GM10266 (cell line): ENCODE measurements around the gene RIPPLY3.
"Not testable (repeated sequence)": the region's sequence is repeated elsewhere in the genome, so short reads cannot be mapped to it uniquely, and the experiment has no call there.

Experiments
- DNase-seq: peaks from one replicate; pipeline ENCODE4 v3.0.0; 2012; ENCODE audit errors: extremely low spot score
- TF ChIP-seq, protein P1 (sequence below): IDR thresholded peaks from 2 replicates; pipeline ENCODE4 v1.5.1; 2012; ENCODE audit warnings: mild to moderate bottlenecking, low read depth; ENCODE audit not compliant: control insufficient read depth, insufficient read depth; ENCODE audit errors: missing control alignments

The RIPPLY3 gene

DNA sequence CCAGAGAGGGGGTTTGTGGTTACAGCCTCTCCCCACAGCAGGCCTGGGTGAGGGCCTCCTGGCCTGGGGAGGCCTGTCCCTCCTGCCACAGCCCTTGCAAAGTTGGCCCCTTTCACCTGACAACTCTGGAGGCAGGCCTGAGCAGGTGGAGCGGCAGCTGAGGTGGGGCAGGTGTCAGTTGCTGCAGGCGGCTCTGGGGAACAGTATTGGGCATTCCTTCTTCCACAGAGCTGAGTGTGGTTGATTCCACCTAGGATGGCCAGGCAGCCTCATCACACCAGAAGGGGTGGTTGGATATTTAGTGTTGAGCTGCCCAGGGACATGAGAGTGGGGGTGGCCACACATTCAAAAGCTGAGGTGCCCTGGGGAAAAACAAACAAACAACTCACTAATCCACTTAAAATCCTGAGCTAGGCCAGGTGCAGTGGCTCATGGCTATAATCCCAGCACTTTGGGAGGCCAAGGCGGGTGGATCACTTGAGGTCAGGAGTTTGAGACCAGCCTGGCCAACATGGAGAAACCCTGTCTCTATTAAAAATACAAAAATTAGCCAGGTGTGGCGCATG is 35.3 kb downstream of the RIPPLY3 start:
- TF ChIP-seq, protein P1, sequence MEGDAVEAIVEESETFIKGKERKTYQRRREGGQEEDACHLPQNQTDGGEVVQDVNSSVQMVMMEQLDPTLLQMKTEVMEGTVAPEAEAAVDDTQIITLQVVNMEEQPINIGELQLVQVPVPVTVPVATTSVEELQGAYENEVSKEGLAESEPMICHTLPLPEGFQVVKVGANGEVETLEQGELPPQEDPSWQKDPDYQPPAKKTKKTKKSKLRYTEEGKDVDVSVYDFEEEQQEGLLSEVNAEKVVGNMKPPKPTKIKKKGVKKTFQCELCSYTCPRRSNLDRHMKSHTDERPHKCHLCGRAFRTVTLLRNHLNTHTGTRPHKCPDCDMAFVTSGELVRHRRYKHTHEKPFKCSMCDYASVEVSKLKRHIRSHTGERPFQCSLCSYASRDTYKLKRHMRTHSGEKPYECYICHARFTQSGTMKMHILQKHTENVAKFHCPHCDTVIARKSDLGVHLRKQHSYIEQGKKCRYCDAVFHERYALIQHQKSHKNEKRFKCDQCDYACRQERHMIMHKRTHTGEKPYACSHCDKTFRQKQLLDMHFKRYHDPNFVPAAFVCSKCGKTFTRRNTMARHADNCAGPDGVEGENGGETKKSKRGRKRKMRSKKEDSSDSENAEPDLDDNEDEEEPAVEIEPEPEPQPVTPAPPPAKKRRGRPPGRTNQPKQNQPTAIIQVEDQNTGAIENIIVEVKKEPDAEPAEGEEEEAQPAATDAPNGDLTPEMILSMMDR: no peak
- no peak for DNase-seq

DNA sequence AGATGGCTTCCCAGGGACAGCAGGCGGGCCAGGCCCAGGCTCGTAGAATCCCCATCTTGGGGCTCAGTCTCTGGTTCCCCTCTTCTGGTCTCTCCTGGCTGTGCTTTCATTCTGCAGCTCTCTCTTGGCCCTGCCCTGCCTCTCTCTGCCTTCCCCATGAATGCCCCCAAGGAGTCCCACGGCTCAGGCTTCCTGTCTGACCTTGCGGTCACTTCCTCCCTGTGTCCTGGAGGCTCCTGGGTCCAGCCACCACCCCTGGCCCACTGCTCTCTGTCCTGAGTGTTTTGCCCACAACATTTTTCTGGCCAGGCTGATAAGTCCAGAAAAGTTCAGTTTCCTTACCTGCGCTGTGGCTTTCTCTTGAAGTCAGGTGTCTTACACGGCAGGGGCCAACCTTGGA is 37.3 kb downstream of the RIPPLY3 start:
- TF ChIP-seq, protein P1: no peak
- DNase-seq: no peak

DNA sequence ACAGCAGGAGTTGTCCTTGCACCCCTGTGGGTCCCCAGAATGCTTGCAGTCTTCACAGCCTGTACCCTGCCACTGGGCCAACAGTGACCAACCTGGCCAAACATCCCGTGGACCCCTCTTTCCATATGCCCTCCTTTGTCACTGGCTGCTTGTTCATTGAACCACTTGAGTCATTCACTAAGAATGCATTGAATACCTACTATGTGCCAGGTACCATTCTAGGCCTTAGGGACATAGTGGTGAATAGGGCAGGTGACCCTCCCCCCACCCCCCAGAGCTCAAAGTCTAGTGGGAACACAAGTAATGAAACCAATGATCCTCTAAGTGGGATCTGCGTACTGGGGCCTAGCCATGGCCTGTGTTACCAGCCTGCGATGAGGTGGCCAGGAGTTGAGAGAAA is 38.1 kb downstream of the RIPPLY3 start:
- TF ChIP-seq, protein P1: no peak
- DNase-seq: no peak

DNA sequence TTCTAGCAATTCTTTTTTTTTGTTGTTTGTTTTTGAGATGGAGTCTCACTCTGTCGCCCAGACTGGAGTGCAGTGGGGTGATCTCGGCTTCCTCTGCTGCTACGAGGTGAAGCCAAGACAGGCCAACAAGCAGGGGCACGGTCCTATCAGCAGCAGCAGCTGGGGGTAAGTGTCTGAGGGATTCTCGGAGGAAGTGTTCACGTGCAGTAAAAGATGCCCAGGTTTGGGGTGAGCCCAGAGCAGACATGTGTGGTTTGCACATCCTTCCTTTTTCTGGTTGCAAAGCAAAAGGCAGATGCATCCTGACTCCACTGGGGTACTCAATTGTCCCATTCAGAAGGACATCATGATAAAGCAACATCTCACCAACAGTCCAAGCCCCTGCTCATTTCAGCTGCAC is 38.6 kb downstream of the RIPPLY3 start:
- no peak for DNase-seq
- TF ChIP-seq, protein P1: no peak

DNA sequence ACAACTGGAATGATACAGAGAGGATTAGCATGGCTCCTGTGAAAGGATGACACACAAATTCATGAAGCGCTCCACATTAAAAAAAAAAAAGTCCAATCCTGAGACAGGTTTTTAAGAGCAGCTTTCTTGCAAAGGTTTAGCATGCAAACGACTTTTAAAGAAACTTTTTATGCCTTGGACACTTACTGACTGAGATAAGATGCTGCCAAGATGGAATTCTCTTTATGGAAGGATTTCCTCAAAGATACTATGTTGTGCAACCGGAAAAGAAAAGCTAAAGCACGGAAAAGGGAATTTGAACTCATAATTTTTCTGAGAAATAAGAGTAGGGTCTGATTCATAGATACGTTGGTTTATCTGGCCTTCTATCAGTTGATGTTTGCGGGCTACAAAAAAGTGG is 39.1 kb downstream of the RIPPLY3 start:
- DNase-seq: no peak
- TF ChIP-seq, protein P1: no peak

DNA sequence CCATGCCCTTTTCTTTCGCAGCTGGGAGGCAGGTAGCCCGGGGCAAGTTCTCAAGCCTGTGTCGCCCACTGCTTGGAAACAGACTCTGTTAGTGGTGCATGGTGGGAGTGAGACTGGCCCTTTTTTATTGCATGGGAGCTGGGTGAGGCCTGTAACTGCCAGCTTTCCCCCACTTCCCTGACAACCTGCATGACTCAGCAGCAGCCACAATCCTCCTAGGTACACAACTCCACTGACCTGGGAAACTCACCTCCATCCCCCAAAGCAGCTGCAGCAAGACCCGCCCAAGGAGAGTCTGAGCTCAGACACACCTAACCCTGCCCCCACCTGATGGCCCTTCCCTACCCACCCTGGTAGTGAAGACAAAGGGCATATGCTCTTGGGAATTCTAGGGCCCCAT is 40.6 kb downstream of the RIPPLY3 start:
- no peak for DNase-seq

DNA sequence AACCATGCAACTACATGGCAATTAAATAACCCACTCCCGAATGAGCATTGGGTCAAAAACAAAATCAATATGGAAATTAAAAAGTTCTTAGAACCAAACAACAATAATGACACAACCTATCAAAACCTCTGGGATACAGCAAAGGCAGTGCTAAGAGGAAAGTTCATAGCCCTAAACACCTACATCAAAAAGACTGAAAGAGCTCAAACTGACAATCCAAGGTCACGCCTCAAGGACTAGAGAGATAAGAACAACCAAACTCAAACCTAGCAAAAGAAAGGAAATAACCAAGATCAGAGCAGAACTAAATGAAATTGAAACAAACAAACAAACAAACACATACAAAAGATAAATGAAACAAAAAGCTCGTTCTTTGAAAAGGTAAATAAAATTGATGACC is 43.2 kb downstream of the RIPPLY3 start:
- DNase-seq: not testable (repeated sequence)

More for the DNA sequence above, 40.6 kb downstream of the RIPPLY3 start:
- TF ChIP-seq, protein P1: no peak

DNA sequence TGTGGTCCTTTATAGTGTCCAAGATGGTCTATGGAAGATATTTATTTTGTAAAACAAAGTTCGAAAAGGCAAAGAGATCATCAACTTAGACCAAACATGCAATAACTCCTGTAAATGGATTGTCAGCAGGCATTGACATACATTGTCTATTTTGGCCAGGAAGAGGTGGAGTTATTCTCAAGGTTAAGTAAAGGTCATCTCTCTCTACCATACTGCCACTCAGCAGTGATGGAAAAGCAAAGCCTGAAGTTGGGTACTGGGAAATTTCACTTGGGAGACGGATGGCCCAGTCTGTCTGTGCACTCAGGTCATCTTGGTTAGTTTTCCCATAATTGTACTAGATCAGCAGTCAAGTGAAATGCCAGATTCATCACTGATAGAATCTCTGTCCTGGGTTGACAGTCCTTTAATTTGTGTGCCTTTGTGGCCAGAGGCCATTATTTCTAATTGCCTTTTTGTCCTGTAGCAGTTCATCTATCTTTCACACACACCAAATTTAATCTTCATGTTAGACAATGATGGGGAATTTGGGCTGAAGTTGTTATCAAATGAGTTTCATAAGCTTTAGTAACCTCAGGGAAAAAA is 48.9 kb downstream of the RIPPLY3 start:
- TF ChIP-seq, protein P1: no peak
- DNase-seq: no peak
